Measurements from ENCODE around the gene NPRL2.

Gene NPRL2

GRCh38 chr3:50369012-50369670, 18.6 kb upstream of the NPRL2 start:
- peaks cover 2% of the 10 kb centered on the region for H3K4me1 ChIP-seq (ENCODE audit: control insufficient read depth, insufficient read depth, low read length)
- H3K36me3 ChIP-seq (ENCODE audit: control insufficient read depth, insufficient read depth, low read length), result no peaks in the 10 kb centered on the region
- no peak overlapping the region for H3K9ac ChIP-seq (ENCODE audit: low read length)
- no peak overlapping the region for H3K27ac ChIP-seq (ENCODE audit: low read depth, low read length)
- no peak overlapping the region for H3K4me3 ChIP-seq (ENCODE audit: low read length)
- H3K27me3 ChIP-seq (ENCODE audit: control insufficient read depth, insufficient read depth, low read length), result peaks cover 3% of the 10 kb centered on the region

GRCh38 chr3:50365842-50366220, 15.3 kb upstream of the NPRL2 start:
- peak overlapping the region; percentile 77 for H3K4me3 ChIP-seq (ENCODE audit: low read length)
- H3K27ac ChIP-seq (ENCODE audit: low read depth, low read length), result no peak overlapping the region
- H3K27me3 ChIP-seq (ENCODE audit: control insufficient read depth, insufficient read depth, low read length), result peaks cover 3% of the 10 kb centered on the region
- H3K36me3 ChIP-seq (ENCODE audit: control insufficient read depth, insufficient read depth, low read length), result no peaks in the 10 kb centered on the region
- H3K4me1 ChIP-seq (ENCODE audit: control insufficient read depth, insufficient read depth, low read length), result peaks cover 2% of the 10 kb centered on the region
- peak overlapping the region; percentile 75 for H3K9ac ChIP-seq (ENCODE audit: low read length)

GRCh38 chr3:50365080-50365841, 14.7 kb upstream of the NPRL2 start:
- H3K4me1 ChIP-seq (ENCODE audit: control insufficient read depth, insufficient read depth, low read length), result peaks cover 2% of the 10 kb centered on the region
- H3K4me3 ChIP-seq (ENCODE audit: low read length), result peak overlapping the region; percentile 77
- H3K27ac ChIP-seq (ENCODE audit: low read depth, low read length), result peak overlapping the region; percentile 65
- peak overlapping the region; percentile 75 for H3K9ac ChIP-seq (ENCODE audit: low read length)
- no peaks in the 10 kb centered on the region for H3K36me3 ChIP-seq (ENCODE audit: control insufficient read depth, insufficient read depth, low read length)
- H3K27me3 ChIP-seq (ENCODE audit: control insufficient read depth, insufficient read depth, low read length), result peaks cover 3% of the 10 kb centered on the region

- peak overlapping the region; percentile 61 for H3K4me3 ChIP-seq (ENCODE audit: low read length)
- H3K27me3 ChIP-seq (ENCODE audit: control insufficient read depth, insufficient read depth, low read length), result peaks cover 2% of the 10 kb centered on the region
- H3K4me1 ChIP-seq (ENCODE audit: control insufficient read depth, insufficient read depth, low read length), result peaks cover 4% of the 10 kb centered on the region
- peak overlapping the region; percentile 10 for H3K9ac ChIP-seq (ENCODE audit: low read length)
- peak overlapping the region; percentile 65 for H3K27ac ChIP-seq (ENCODE audit: low read depth, low read length)
- no peaks in the 10 kb centered on the region for H3K36me3 ChIP-seq (ENCODE audit: control insufficient read depth, insufficient read depth, low read length)
These were observed 14.1 kb upstream of the NPRL2 start for GRCh38 chr3:50364573-50365079.

GRCh38 chr3:50359760-50360110, 9.2 kb upstream of the NPRL2 start:
- Histone ChIP-seq H3K36me3 (ENCODE audit: control insufficient read depth, insufficient read depth, low read length) (peaks cover 7% of the 10 kb centered on the region), H3K9ac (ENCODE audit: low read length) (no peak overlapping the region), H3K4me1 (ENCODE audit: control insufficient read depth, insufficient read depth, low read length) (peaks cover 32% of the 10 kb centered on the region), H3K27ac (ENCODE audit: low read depth, low read length) (no peak overlapping the region), H3K27me3 (ENCODE audit: control insufficient read depth, insufficient read depth, low read length) (no peaks in the 10 kb centered on the region), H3K4me3 (ENCODE audit: low read length) (peak overlapping the region; percentile 60)

GRCh38 chr3:50358911-50359759, 8.6 kb upstream of the NPRL2 start, which contains the start of gene TMEM115:
TMEM115 (minus strand) TSS chr3:50359521; CDS start chr3:50359063, 458 bp downstream.
- Histone ChIP-seq H3K4me3 (ENCODE audit: low read length) (peak within 1 kb of the TSS; percentile 95), H3K27me3 (ENCODE audit: control insufficient read depth, insufficient read depth, low read length) (no peaks in the 10 kb centered on the region), H3K9ac (ENCODE audit: low read length) (peak within 1 kb of the TSS; percentile 96), H3K27ac (ENCODE audit: low read depth, low read length) (peak within 1 kb of the TSS; percentile 92), H3K36me3 (ENCODE audit: control insufficient read depth, insufficient read depth, low read length) (peaks cover 10% of the 10 kb centered on the region), H3K4me1 (ENCODE audit: control insufficient read depth, insufficient read depth, low read length) (peaks cover 30% of the 10 kb centered on the region)

- Histone ChIP-seq H3K27ac (ENCODE audit: low read depth, low read length) (peak overlapping the region; percentile 92), H3K36me3 (ENCODE audit: control insufficient read depth, insufficient read depth, low read length) (peaks cover 12% of the 10 kb centered on the region)
These were observed 7.9 kb upstream of the NPRL2 start for GRCh38 chr3:50358355-50358910.

GRCh38 chr3:50357481-50357880, 6.9 kb upstream of the NPRL2 start:
- Histone ChIP-seq H3K27me3 (ENCODE audit: control insufficient read depth, insufficient read depth, low read length) (no peaks in the 10 kb centered on the region), H3K9ac (ENCODE audit: low read length) (peak overlapping the region; percentile 39), H3K36me3 (ENCODE audit: control insufficient read depth, insufficient read depth, low read length) (peaks cover 18% of the 10 kb centered on the region), H3K27ac (ENCODE audit: low read depth, low read length) (no peak overlapping the region), H3K4me3 (ENCODE audit: low read length) (peak overlapping the region; percentile 95), H3K4me1 (ENCODE audit: control insufficient read depth, insufficient read depth, low read length) (peaks cover 30% of the 10 kb centered on the region)

More at GRCh38 chr3:50358355-50358910, 7.9 kb upstream of the NPRL2 start:
- H3K4me1 ChIP-seq (ENCODE audit: control insufficient read depth, insufficient read depth, low read length), result peaks cover 30% of the 10 kb centered on the region
- no peaks in the 10 kb centered on the region for H3K27me3 ChIP-seq (ENCODE audit: control insufficient read depth, insufficient read depth, low read length)
- H3K4me3 ChIP-seq (ENCODE audit: low read length), result peak overlapping the region; percentile 95
- peak overlapping the region; percentile 96 for H3K9ac ChIP-seq (ENCODE audit: low read length)

GRCh38 chr3:50356553-50356952, 6.0 kb upstream of the NPRL2 start:
- peaks cover 18% of the 10 kb centered on the region for H3K36me3 ChIP-seq (ENCODE audit: control insufficient read depth, insufficient read depth, low read length)
- H3K4me3 ChIP-seq (ENCODE audit: low read length), result peak overlapping the region; percentile 11
- peaks cover 32% of the 10 kb centered on the region for H3K4me1 ChIP-seq (ENCODE audit: control insufficient read depth, insufficient read depth, low read length)
- H3K27me3 ChIP-seq (ENCODE audit: control insufficient read depth, insufficient read depth, low read length), result no peaks in the 10 kb centered on the region
- no peak overlapping the region for H3K9ac ChIP-seq (ENCODE audit: low read length)
- no peak overlapping the region for H3K27ac ChIP-seq (ENCODE audit: low read depth, low read length)

GRCh38 chr3:50355829-50356552, 5.4 kb upstream of the NPRL2 start:
- H3K4me3 ChIP-seq (ENCODE audit: low read length), result peak overlapping the region; percentile 11
- peaks cover 18% of the 10 kb centered on the region for H3K36me3 ChIP-seq (ENCODE audit: control insufficient read depth, insufficient read depth, low read length)
- no peaks in the 10 kb centered on the region for H3K27me3 ChIP-seq (ENCODE audit: control insufficient read depth, insufficient read depth, low read length)
- no peak overlapping the region for H3K27ac ChIP-seq (ENCODE audit: low read depth, low read length)
- peaks cover 37% of the 10 kb centered on the region for H3K4me1 ChIP-seq (ENCODE audit: control insufficient read depth, insufficient read depth, low read length)
- H3K9ac ChIP-seq (ENCODE audit: low read length), result peak overlapping the region; percentile 7

GRCh38 chr3:50354850-50355249, 4.3 kb upstream of the NPRL2 start:
- Histone ChIP-seq H3K4me3 (ENCODE audit: low read length) (no peak overlapping the region), H3K9ac (ENCODE audit: low read length) (no peak overlapping the region), H3K4me1 (ENCODE audit: control insufficient read depth, insufficient read depth, low read length) (peaks cover 42% of the 10 kb centered on the region), H3K36me3 (ENCODE audit: control insufficient read depth, insufficient read depth, low read length) (peaks cover 18% of the 10 kb centered on the region), H3K27me3 (ENCODE audit: control insufficient read depth, insufficient read depth, low read length) (no peaks in the 10 kb centered on the region), H3K27ac (ENCODE audit: low read depth, low read length) (no peak overlapping the region)

Measured in rectal smooth muscle tissue (tissue), 1 donor.